HG03442 (cell line): ENCODE data around the gene OAT.
"Not testable (repeated sequence)": the region's sequence is repeated elsewhere in the genome, so short reads cannot be mapped to it uniquely, and the experiment has no call there.

Experiments used
- ATAC-seq: cut with Tn5 transposase; IDR thresholded peaks from one replicate; pipeline ENCODE4 v1.9.1; 2021; ENCODE audit warnings: mild to moderate bottlenecking, moderate library complexity; ENCODE audit not compliant: unreplicated experiment

Gene OAT

DNA sequence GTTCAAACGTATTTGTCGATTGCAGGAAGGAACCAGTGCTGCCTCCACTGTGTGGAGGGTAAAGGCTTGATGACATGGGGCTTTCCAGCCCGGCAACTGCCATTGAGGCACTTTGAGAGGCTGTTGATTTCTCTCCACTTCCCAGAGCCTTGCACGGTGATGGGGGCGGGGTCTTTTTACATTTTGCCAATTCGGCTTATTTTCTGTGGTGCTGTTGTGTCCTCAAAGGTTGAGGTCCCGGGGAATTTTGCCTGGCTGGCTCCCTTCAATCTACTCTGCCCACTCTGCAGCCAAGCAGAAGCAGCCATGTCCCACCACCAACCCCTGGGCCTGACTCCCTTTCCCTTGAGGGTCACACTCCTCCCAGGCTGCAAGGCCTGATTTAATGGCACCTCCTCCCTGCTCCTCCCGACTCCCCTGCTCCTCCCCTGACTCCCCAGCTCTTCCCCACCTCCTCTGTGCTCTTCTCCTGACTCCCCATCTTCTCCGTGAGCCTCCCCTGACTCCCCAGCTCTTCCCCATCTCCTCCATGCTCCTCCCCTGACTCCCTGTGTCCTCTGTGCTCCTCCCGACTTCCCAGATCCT lies 39.0 kb downstream of the OAT start:
- no peak for ATAC-seq

DNA sequence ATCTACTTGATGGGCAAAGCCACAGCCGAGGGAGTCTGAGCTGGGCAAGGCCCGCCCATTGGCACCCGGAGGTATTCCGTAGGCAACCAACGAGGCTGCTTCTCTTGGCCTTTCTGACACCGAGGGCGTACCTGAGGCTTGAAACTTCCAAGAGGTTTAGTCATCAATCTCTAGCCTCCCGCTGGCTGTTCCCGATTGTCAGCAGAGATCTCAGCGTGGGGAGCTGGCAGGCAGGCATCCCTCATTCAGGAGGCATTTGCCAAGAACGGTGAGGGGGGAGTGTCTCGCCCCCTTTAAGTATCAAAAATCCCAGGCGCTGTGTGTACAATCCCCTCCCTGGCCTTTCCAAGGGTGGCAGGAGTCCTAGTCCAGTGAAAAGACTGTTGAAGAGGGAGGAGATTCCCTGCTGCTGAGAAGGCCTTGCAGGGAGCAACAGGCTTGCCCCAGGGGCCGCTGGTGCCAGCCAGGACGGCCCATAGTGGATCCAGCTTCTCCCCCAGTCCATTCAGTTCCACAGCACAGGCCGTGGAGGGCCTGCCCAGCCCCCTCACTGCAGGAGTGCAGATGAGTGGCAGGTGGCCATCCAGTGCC lies 39.7 kb downstream of the OAT start:
- ATAC-seq: no peak

DNA sequence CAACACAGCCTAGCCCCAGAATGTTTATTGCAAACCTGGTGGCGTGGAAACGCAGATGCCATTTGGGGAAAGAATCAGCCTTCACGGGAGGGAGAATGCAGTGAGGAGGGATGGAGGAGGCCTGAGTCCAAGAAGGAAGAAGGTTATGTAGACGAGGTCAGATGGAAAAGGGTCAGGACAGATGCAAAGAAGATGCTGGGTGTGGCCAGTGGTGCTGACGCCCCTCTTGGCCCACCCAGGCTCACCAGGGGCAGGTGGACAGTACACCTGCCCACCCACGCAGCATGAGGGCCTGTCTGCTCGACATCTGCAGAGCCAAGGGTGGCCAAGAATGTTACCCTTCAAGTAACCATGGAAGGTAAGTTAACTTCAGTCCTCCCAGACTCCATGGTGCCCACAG lies 40.5 kb downstream of the OAT start:
- ATAC-seq: no peak

DNA sequence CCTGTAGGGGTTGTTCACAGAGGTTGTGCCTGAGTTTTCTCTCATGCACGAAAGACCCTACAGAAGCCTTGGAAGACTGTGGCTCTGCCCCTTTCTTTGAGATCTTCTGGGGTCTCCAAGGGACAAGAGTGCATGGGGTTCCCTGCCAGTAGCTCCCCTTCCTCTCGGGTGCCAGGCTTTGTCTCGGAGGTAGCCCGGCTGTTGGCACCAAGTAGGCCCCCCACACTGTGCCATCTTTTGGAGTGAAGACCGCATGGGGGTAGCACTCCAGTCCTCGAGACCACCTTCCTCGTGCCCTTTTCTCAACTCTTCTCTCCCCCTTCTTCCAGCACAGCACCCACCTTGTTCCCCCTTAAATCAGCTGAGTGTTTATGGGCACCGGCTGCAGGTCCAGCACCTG lies 41.6 kb downstream of the OAT start:
- no peak for ATAC-seq

DNA sequence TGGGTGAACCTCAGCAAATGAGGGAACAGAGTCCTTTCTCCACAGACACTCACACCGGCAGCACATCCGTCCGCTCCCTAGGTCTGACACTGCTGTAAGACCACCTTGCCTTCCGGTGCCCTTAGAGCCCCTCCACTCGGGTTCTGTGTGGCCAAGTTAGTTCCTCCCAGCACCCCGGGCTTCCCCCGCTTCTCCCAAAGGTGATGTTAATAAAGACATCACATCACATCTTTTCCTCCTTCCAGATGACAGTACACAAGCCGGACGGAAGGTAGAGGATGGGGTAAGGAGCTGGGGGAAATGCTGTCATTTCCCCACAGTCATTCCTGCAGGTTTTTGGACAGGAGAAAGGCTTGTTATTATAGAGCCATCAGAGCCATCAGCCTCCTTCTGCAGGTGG lies 42.3 kb downstream of the OAT start:
- no peak for ATAC-seq

DNA sequence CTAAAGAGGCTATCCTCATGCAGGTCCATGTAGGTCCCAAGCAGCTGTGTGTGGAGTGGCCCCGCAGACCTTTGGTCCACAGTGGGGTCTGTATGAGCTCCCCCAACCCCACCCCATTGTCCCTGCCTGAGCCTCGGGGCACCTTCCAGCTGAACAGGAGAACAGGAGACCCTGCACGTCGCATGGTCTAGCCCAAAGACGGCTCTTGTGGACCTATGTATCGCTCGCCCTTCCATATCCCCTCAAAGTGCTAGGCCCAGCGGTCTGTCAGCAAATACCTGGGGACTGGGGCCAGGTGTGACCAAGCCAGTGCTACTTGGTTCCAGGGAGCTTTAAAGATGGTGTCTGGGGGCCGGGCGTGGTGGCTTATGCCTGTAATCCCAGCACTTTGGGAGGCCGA lies 43.0 kb downstream of the OAT start:
- no peak for ATAC-seq

DNA sequence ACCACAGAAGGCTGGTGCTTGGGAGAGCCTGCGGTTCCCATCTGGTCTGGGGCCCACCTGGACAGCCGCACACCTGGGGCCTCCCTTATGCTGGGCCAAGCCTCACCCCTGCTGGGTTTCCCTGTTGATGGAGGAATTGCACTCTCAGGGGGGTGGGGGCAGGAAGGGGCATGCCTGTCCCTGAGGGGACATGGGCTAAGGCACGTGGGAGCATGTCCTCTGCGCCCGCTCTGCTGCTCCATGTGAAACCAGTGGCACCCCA lies 43.4 kb downstream of the OAT start:
- ATAC-seq: no peak

DNA sequence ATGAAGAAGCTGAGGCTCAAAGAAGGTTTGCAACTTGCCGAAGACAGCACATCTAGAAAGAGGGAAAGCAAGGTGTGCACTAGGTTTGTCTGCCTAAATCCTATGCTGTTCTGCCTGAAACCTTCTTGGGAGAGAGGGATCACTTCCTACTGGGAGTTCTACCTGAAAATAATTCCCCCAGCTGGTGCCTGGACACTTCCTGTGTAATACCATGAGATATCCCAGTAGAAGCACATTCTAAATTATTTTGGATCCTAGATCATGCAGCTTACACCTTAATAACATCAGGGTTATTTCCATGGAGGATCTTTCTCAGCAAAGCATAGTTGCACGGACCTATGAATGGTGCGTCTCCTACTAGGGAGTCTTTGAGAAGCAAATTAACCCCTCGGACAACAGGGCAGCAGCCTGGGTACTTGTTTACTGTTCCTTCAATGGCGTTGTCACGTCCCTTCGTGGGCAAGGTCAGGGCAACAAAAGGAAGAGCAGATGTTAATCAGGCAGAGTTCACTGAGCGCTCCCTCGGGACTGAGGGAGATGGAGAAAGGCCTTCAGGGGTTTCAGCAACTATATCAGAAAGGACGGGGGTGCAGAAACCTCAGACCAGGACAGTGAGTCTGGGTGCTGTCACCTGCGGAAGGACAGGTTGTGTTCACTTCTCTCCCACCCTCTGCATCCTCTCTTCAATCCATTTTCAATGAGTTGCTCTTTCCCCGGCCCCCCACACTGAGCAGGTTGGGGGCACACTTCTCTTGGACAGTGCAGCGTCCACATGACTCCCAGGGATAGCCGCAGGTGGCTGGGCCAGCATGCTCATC lies 44.0 kb downstream of the OAT start:
- no peak for ATAC-seq

DNA sequence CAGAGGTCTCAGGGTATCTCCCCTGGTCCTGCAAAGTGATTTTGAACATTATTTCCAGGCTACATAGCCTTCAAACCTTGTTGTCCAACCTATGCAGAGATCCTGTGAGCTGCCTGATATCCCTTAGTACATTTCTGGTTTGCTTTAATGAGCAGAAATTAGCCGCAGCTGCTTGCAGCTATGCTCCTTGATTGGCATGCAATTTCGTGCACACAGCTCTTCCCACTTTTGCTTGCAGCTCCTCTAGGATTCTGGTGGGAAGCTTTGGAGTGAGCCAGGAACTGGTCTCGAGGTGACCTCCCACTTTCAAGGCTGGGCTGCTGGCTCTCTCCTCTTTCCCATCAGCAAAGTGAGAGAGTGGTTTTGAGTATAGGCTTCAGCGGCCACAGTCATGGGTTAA lies 45.8 kb downstream of the OAT start:
- ATAC-seq: no peak

DNA sequence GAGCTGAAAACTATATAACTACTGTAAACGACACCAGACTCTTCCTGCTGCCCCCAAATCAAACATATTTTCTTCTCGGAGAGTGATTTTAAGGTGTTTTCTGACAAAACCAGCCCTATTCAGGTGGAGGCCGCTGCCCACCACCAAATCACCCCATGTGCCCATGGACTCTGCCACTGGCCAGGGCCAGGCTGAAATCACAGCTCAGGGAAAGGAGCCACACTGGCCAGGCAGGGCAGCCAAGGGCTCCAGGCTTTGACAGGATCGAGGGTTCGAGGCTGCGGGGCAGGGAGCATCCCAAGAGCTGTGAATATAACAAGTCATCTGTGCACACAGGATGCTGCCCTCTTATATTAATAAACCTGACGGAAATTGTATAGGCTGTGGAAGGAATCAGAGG lies 48.3 kb downstream of the OAT start:
- no peak for ATAC-seq

DNA sequence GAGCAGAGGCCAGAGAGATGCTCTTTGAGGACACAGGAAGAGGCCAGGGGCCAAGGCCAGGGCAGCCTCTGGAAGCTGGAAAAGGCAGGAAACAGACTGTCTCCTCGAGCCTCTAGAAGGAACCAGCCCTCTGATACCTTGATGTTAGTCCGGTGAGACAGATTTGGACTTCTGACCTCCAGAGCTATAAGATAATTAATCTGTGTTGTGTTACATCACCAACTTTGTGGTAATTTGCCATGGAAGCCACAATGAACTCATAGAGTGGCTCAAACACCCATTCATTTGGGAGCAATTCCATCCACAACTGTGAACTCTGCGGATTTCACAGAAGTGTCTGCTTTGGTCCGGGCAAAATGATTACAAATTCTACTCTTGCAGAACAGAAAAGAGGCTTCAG lies 48.7 kb downstream of the OAT start:
- no peak for ATAC-seq

DNA sequence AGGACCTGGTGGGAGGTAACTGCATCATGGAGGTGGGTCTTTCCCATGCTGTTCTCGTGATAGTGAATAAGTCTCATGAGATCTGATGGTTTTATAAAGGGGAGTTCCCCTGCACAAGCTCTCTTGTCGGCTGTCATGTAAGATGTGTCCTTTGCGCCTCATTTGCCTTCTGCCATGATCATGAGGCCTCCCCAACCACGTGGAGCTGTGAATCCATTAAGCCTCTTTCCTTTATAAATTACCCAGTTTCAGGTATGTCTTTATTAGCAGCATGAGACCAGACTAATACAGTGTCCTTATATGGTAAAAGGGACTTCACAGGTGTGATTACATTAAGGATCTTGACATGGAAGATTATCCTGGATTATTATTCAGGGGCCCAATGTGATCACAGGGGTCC lies 49.2 kb downstream of the OAT start:
- not testable (repeated sequence) for ATAC-seq

DNA sequence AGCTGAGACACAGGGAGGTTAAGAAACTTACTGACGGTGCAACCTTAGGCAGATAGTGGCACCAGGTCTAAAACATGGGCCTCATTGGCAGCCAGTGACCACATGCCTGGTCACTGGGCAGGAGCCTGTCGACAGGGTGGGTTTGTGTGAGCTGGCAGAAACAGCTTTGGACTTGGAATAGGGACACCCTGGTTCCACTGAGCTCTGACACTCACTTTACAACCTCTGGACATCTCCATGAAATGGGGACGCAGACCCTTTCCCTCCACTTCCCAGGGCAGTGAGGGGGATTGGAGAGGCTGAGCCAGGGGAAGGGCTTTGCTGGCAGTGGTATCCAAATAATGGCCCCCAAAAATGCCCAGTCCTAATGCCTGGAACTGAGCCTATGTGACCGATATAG lies 49.7 kb downstream of the OAT start:
- no peak for ATAC-seq

DNA sequence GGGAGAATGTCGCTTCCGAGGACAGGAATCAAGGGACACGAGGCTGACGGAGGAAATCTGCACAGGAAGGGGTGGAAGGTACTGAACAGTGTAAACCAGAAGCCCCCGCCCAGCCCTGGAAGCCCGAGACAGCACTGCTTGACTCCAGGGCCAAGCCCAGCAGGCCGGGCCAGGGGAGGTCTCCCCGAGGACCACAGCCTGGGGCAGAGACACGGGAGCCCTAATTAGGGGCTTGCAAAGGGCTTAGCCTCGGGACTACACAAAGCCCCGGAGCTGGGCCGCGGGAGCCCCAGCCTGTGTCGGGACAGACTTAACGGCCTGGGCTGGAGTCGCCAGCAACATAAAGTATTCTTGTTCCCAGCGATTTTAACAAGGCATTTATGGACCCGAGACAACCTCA lies 50.8 kb downstream of the OAT start:
- no peak for ATAC-seq

DNA sequence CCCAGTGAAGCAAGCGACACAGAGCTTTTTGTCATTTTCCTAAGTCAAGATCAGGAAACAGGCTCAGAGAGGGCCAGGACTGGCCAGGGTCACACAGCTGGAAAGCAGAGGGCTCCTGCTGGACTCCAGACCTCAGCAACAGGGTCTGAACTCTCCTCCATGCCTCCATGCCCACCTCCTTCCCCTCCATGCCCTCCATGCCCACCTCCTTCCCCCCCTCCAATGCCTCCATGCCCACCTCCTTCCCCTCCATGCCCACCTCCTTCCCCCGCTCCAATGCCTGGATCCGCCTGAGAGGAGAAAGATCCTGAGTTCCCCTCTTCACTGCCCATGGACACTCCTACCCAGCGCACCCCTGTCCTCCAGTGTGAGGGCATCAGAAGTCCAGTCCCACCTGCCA lies 51.3 kb downstream of the OAT start:
- no peak for ATAC-seq

DNA sequence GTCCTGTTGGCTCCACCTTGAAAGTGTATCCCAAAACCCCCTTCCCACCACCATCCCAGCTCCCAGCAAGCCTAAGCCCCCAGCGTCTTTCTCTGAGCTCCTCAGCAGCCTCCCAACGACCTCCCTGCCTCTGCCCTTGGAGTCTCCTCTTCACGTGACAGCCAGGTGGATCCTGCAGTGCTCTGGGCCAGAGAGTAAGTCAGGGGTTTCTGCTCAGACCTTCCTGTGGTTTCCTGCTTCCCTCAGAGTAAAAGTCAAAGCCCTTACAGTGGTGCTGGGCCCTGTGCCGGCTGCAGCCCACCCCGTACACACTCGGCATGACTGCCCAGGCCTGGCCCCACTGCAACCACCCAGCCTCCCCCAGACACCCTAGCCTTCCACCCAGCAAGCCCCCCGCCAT lies 51.9 kb downstream of the OAT start:
- no peak for ATAC-seq

DNA sequence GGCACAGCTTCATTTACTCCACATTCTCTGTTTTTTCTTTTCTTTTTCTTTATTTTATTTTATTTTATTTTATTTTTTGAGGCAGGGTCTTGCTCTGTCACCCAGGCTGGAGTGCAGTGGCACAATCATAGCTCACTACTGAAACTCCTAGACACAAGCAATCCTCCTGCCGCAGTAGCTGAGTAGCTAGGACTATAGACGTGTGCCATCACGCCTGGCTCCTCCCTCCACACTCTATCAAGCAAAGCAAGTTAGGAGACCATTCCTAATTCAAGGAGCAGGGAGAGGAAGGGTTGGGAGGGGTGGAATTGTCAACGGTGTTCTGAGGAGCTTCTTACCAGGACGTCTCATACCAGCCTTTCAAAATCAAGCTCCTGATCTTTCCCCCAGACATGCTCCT lies 52.4 kb downstream of the OAT start:
- no peak for ATAC-seq

DNA sequence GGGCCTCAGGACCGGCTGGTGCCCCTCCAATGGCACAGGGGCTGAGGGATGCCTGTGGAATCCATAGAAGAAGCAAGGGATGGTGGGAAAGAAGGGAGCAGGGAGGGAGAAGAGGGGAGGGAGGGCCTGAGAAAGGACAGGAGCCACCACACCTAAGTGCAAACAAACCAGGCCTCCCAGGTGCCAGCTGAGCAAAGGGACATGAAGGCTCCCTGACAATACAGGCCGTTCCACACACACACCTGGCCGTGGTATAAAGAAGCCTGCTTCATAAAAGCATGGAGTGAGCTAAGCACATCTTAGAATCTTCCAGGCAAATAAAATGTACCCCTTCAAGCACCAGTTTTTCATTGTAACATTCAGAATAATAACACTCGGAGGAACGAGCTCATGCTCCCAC lies 54.0 kb downstream of the OAT start:
- no peak for ATAC-seq

DNA sequence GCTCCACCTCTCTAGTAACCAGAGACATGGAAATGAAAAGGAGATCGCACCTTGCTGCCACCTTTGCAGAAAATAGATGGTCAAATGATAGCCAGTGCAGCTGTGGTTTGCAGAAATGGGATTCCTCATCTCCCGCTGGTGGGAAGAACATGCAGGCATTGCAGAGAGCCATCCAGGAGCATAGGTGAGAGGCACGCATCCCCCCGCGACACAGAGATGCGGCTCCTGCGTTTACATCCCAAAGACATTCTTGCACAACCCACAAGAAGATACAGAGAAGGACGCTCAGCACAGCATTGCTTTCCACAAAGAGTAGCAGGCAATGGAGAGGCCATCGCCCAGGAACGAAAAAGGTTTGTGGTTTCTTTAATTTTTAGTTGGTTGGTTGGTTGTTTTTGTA lies 56.2 kb downstream of the OAT start:
- ATAC-seq: no peak

DNA sequence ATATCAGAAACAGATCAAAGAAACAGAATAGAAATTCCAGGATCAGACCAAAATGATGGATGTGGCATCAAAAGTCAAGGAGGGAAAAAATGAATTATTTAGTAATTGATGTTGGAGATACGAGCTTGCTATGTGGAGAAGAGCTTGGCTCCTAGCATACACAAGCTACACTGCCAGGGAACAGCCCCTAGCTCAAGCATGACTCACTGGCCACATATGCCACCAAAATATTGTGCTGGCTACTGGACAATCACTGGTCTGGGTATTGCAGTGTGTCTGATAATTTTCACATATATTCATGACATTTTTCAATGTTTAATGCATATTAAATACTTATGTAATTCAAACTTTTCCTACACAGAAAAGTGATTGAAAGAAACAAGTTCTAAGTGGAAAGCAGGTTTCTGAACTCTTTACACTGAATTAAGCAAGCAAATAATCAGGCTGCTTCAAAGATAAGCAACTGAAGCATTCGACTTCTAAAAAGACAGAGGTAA lies 59.3 kb downstream of the OAT start:
- no peak for ATAC-seq

DNA sequence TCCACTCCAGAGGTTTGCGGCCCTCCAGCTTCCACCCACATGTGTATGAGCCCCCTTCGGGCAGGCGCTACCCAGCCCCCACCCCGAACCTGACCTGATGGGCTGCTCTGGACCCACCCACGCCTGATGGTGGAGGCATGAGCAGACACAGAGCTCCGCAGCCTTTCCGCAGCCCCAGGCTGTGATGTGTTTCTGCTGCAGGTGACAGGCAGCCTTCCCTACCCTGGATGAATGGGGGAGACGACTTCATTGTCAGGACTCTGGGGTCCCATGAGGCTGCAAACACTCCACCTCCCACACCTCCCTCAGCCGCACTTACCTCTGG lies 61.2 kb downstream of the OAT start:
- no peak for ATAC-seq

DNA sequence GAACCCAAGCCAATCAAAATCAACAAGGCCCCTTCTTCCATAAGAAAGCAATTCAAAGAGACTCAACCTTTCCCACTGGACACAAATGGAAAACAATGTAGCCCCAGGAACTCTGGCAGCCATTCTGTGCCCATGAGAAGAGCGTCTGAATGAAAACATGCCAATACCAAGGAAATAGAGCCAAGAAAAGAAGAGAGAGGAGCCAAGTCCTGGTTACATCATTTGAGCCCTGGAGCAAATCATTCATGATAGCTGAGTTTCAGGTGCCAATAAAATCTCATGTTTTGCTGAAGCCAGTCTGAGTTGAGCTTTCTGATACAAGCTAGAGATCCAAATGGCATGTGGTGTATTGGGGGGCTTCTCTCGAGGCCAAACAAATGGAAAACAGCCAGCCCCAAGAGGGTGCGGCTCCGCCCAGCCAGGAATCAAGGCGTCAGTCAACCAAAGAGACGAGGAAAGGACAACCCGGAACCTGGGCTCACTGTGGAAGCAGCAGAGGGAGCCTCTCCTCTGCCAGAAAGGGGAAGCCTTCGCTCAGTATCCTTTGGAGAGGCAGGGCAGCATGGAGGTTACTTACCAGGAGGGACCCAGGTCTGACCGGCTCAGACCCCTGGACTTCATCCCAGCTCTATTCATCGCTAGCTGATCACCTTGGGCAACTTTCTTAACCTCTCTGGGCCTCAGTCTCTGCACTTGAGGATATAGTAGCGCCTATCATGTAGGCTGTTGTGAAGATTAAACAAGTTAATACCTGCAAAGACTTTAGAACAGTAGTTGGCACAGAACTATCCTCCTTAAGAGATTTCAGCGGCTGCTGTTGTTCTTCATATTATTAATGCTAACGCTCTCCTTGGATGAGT lies 61.8 kb downstream of the OAT start:
- ATAC-seq: no peak
